Measurements from ENCODE around the gene RBM5. TPM values are rescaled to one million over a fixed set of nuclear protein-coding genes. Genes with fewer than 3 reads are reported as not detected.

Gene RBM5
- total RNA-seq, 8 experiments from 2014 or later, result 117 to 288 (median 144) TPM

- no CpG with 5 or more reads among the region's 4 CpGs for WGBS, 10 experiments
- in situ Hi-C loops (cut with MboI; ENCODE audit: low pct_unique_long_range_greater_than_20kb in 2 of 9, low sequenced_read_pairs in 9 of 9, unreplicated experiment in 9 of 9), result loop anchor here in 1 of 9 experiments (5.0 kb wide), 1 partner anchor 64 kb away; no protein-coding TSS in a partner anchor
Observed at GRCh38 chr3:50123394-50124051, 34.8 kb downstream of the RBM5 start.

GRCh38 chr3:50124052-50124799, 35.5 kb downstream of the RBM5 start:
- WGBS, 10 experiments, result 40% methylated on average over 1 of the region's 15 CpGs; no CpG with 5 or more reads in 9 of the 10 experiments
- H3K4me3 ChIP-seq, result no peak overlapping the region
- in situ Hi-C loops (cut with MboI; ENCODE audit: low pct_unique_long_range_greater_than_20kb in 2 of 9, low sequenced_read_pairs in 9 of 9, unreplicated experiment in 9 of 9), result loop anchor here in 1 of 9 experiments (5.0 kb wide), 1 partner anchor 63 kb away; no protein-coding TSS in a partner anchor
- H3K27ac ChIP-seq, result no peak overlapping the region
- ATAC-seq (replicated peaks in 6 of 8), result peak; percentile 2 to 36 (median 26)
- H3K4me1 ChIP-seq (replicated peaks in 1 of 2), result peaks cover 27 to 45% of the 10 kb centered on the region in 2 donors

More at GRCh38 chr3:50123394-50124051, 34.8 kb downstream of the RBM5 start:
- H3K4me3 ChIP-seq, result no peak overlapping the region
- peaks cover 27 to 45% of the 10 kb centered on the region in 2 donors for H3K4me1 ChIP-seq (replicated peaks in 1 of 2)
- ATAC-seq (replicated peaks in 6 of 8), result peak in 1 of 8 experiments; percentile 1
- H3K27ac ChIP-seq, result no peak overlapping the region

- Histone ChIP-seq H3K4me3 (no peak overlapping the region), H3K4me1 (replicated peaks in 1 of 2) (peaks cover 27 to 45% of the 10 kb centered on the region in 2 donors), H3K27ac (no peak overlapping the region)
- peak in 2 of 8 experiments; percentile 3 to 7 for ATAC-seq (replicated peaks in 6 of 8)
- in situ Hi-C loops (cut with MboI; ENCODE audit: low pct_unique_long_range_greater_than_20kb in 2 of 9, low sequenced_read_pairs in 9 of 9, unreplicated experiment in 9 of 9), result loop anchor here in 1 of 9 experiments (5.0 kb wide), 1 partner anchor 63 kb away; no protein-coding TSS in a partner anchor
- WGBS, 10 experiments, result 40 to 84% (median 40%) methylated on average over 1 to 5 of the region's 12 CpGs; no CpG with 5 or more reads in 7 of the 10 experiments
Observed at GRCh38 chr3:50124800-50125178, 36.1 kb downstream of the RBM5 start.

- in situ Hi-C loops (cut with MboI; ENCODE audit: low pct_unique_long_range_greater_than_20kb in 2 of 9, low sequenced_read_pairs in 9 of 9, unreplicated experiment in 9 of 9), result no loop called here
- 90 to 100% (median 100%) methylated on average over 1 to 2 of the region's 9 CpGs; no CpG with 5 or more reads in 7 of the 10 experiments for WGBS, 10 experiments
- ATAC-seq (replicated peaks in 6 of 8), result peak in 2 of 8 experiments; percentile 9 to 11
- H3K27ac ChIP-seq, result no peak overlapping the region
- H3K4me3 ChIP-seq, result no peak overlapping the region
- H3K4me1 ChIP-seq (replicated peaks in 1 of 2), result peaks cover 27 to 45% of the 10 kb centered on the region in 2 donors
Observed at GRCh38 chr3:50125541-50126286, 37.0 kb downstream of the RBM5 start.

GRCh38 chr3:50126287-50127211, 37.8 kb downstream of the RBM5 start:
- no peak overlapping the region for H3K27ac ChIP-seq
- WGBS, 10 experiments, result 47% methylated on average over 3 of the region's 16 CpGs; no CpG with 5 or more reads in 9 of the 10 experiments
- H3K4me3 ChIP-seq, result no peak overlapping the region
- in situ Hi-C loops (cut with MboI; ENCODE audit: low pct_unique_long_range_greater_than_20kb in 2 of 9, low sequenced_read_pairs in 9 of 9, unreplicated experiment in 9 of 9), result no loop called here
- H3K4me1 ChIP-seq (replicated peaks in 1 of 2), result peaks cover 27 to 45% of the 10 kb centered on the region in 2 donors
- peak; percentile 4 to 57 (median 37) for ATAC-seq (replicated peaks in 6 of 8)

GRCh38 chr3:50127251-50127691, 38.6 kb downstream of the RBM5 start:
- ATAC-seq (replicated peaks in 6 of 8), result peak in 1 of 8 experiments; percentile 27
- WGBS, 10 experiments, result 20 to 100% (median 100%) methylated on average over 1 to 4 of the region's 8 CpGs; no CpG with 5 or more reads in 4 of the 10 experiments
- in situ Hi-C loops (cut with MboI; ENCODE audit: low pct_unique_long_range_greater_than_20kb in 2 of 9, low sequenced_read_pairs in 9 of 9, unreplicated experiment in 9 of 9), result no loop called here
- H3K4me1 ChIP-seq (replicated peaks in 1 of 2), result peaks cover 27 to 45% of the 10 kb centered on the region in 2 donors
- H3K27ac ChIP-seq, result no peak overlapping the region
- no peak overlapping the region for H3K4me3 ChIP-seq

- Histone ChIP-seq H3K4me3 (no peak overlapping the region), H3K4me1 (replicated peaks in 1 of 2) (peaks cover 27 to 45% of the 10 kb centered on the region in 2 donors), H3K27ac (no peak overlapping the region)
- ATAC-seq (replicated peaks in 6 of 8), result no peak
- in situ Hi-C loops (cut with MboI; ENCODE audit: low pct_unique_long_range_greater_than_20kb in 2 of 9, low sequenced_read_pairs in 9 of 9, unreplicated experiment in 9 of 9), result no loop called here
- 17 to 100% (median 70%) methylated on average over 1 to 4 of the region's 4 CpGs; no CpG with 5 or more reads in 1 of the 10 experiments for WGBS, 10 experiments
Observed at GRCh38 chr3:50128001-50128400, 39.3 kb downstream of the RBM5 start.

- Histone ChIP-seq H3K4me1 (replicated peaks in 1 of 2) (peaks cover 18 to 36% of the 10 kb centered on the region in 2 donors), H3K27ac (no peak overlapping the region), H3K4me3 (no peak overlapping the region)
- 83 to 100% (median 100%) methylated on average over 1 to 2 of the region's 2 CpGs; no CpG with 5 or more reads in 6 of the 10 experiments for WGBS, 10 experiments
- no peak for ATAC-seq (replicated peaks in 6 of 8)
- in situ Hi-C loops (cut with MboI; ENCODE audit: low pct_unique_long_range_greater_than_20kb in 2 of 9, low sequenced_read_pairs in 9 of 9, unreplicated experiment in 9 of 9), result no loop called here
Observed at GRCh38 chr3:50130436-50130835, 41.7 kb downstream of the RBM5 start.

- peak in 2 of 8 experiments; percentile 20 to 38 for ATAC-seq (replicated peaks in 6 of 8)
- in situ Hi-C loops (cut with MboI; ENCODE audit: low pct_unique_long_range_greater_than_20kb in 2 of 9, low sequenced_read_pairs in 9 of 9, unreplicated experiment in 9 of 9), result no loop called here
- Histone ChIP-seq H3K4me3 (no peak overlapping the region), H3K4me1 (replicated peaks in 1 of 2) (peaks cover 12 to 32% of the 10 kb centered on the region in 2 donors), H3K27ac (no peak overlapping the region)
- 39 to 75% methylated on average over 2 of the region's 6 CpGs; no CpG with 5 or more reads in 8 of the 10 experiments for WGBS, 10 experiments
Observed at GRCh38 chr3:50132421-50133282, 43.9 kb downstream of the RBM5 start.

GRCh38 chr3:50133283-50133615, 44.5 kb downstream of the RBM5 start:
- no peak for ATAC-seq (replicated peaks in 6 of 8)
- Histone ChIP-seq H3K4me3 (no peak overlapping the region), H3K4me1 (replicated peaks in 1 of 2) (peaks cover 18 to 38% of the 10 kb centered on the region in 2 donors), H3K27ac (no peak overlapping the region)
- 80% methylated on average over 1 of the region's 4 CpGs; no CpG with 5 or more reads in 9 of the 10 experiments for WGBS, 10 experiments
- in situ Hi-C loops (cut with MboI; ENCODE audit: low pct_unique_long_range_greater_than_20kb in 2 of 9, low sequenced_read_pairs in 9 of 9, unreplicated experiment in 9 of 9), result no loop called here

GRCh38 chr3:50134367-50134766, 45.6 kb downstream of the RBM5 start:
- no peak for ATAC-seq (replicated peaks in 6 of 8)
- no peak overlapping the region for H3K27ac ChIP-seq
- peaks cover 29 to 49% of the 10 kb centered on the region in 2 donors for H3K4me1 ChIP-seq (replicated peaks in 1 of 2)
- 0% methylated on average over 1 of the region's 2 CpGs; no CpG with 5 or more reads in 9 of the 10 experiments for WGBS, 10 experiments
- in situ Hi-C loops (cut with MboI; ENCODE audit: low pct_unique_long_range_greater_than_20kb in 2 of 9, low sequenced_read_pairs in 9 of 9, unreplicated experiment in 9 of 9), result no loop called here
- H3K4me3 ChIP-seq, result no peak overlapping the region
